Measurements from ENCODE around the gene GPALPP1.
"Not testable (repeated sequence)": the region's sequence is repeated elsewhere in the genome, so short reads cannot be mapped to it uniquely, and the experiment has no call there.

GPALPP1 gene

DNA sequence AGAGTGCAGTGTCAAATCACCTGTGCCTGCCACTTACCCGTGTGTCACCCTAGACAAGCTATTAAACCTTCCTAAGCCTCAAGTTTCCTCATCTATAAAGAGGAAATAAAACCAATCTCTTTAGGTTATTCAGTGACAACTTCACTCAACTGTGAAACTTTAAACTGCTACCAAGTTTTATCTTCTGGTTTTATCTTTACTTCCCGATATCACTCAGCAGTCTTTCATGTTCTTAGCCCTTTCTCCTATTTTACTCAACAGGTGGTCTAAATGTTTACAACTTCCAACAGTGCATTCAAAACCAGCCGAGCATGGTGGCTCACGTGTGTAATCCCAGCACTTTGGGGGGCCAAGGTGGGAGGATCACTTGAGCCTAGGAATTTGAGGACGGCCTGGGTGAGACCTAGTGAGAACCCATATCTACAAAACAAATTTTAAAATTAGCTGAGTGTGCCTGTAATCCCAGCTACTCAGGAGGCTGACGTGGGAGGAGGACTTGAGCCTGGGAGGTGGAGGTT is 59.6 kb downstream of the GPALPP1 start:
- Histone ChIP-seq H3K9ac (no peak overlapping the region; a peak in 1 of 22 replicates), H3K27ac (no peak overlapping the region; a peak in 1 of 22 replicates), H3K4me2 (peak overlapping the region in 8 of 11 experiments; percentile 7 to 44 (median 13); a peak in 8 of 22 replicates)

DNA sequence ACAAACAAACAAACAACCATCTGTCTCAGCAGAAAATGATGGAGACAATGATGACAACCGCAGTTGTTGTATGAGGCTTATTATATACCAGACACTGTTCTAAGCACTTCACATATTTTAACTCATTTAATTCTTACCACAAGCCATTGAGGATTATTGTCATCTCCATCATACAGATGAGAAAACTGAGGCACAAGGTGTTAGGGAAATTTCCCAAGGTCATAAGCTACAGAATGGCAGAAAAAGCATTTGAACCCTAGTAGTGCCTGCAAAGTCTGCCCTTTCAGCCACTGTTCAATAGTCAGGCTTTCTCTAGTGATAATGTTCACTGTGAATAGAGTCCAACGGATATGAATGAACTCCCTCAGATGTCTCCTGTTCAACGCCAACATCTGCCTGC is 60.1 kb downstream of the GPALPP1 start:
- peak overlapping the region in 1 of 11 experiments; percentile 44; a peak in 2 of 22 replicates for H3K4me2 ChIP-seq
- H3K4me3 ChIP-seq: no peak overlapping the region
- no peaks in the 10 kb centered on the region for H3K27me3 ChIP-seq
- H3K9me3 ChIP-seq (replicated peaks in 1 of 11): no peaks in the 10 kb centered on the region
- no peaks in the 10 kb centered on the region for H4K20me1 ChIP-seq
- H3K27ac ChIP-seq: no peak overlapping the region
- no peaks in the 10 kb centered on the region for H3K36me3 ChIP-seq
- no peak for TF ChIP-seq Cebpa-rat (IDR thresholded peaks at IDR 0.05)
- peaks cover 7 to 30% (median 16%) of the 10 kb centered on the region in 10 experiments; a peak in 17 of 20 replicates for H3K4me1 ChIP-seq
- no peak overlapping the region for H3K9ac ChIP-seq

More for the DNA sequence above, 59.6 kb downstream of the GPALPP1 start:
- no peak overlapping the region for H3K4me3 ChIP-seq
- no peaks in the 10 kb centered on the region for H3K27me3 ChIP-seq
- TF ChIP-seq Cebpa-rat (IDR thresholded peaks at IDR 0.05): no peak
- no peaks in the 10 kb centered on the region for H4K20me1 ChIP-seq
- H3K36me3 ChIP-seq: no peaks in the 10 kb centered on the region
- peaks cover 7 to 30% (median 16%) of the 10 kb centered on the region in 10 experiments; a peak in 17 of 20 replicates for H3K4me1 ChIP-seq
- H3K9me3 ChIP-seq (replicated peaks in 1 of 11): no peaks in the 10 kb centered on the region

DNA sequence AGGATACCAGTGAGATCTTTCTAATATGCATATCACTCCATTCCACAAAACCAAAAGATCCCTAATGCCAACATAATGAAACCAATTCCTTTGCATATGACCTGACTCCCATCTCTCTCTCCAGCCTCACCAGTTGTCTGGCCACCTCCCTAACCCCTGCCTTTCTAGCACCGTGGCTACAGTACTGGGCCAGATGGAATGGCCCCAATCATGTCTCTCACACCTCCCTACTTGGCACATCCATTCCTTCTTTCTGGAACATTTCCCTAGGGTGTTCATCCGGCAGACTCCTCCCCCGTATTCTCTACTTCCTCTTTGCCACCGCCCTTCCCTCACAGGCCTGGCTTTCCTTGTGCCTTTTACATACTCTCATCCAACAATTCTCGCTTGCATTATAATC is 62.0 kb downstream of the GPALPP1 start:
- Histone ChIP-seq H3K9me3 (replicated peaks in 1 of 11) (no peaks in the 10 kb centered on the region), H3K27ac (no peak overlapping the region), H3K4me3 (no peak overlapping the region), H4K20me1 (no peaks in the 10 kb centered on the region), H3K4me2 (peak overlapping the region in 5 of 11 experiments; percentile 11 to 33 (median 29); a peak in 5 of 22 replicates), H3K27me3 (no peaks in the 10 kb centered on the region), H3K36me3 (no peaks in the 10 kb centered on the region), H3K4me1 (peaks cover 7 to 48% (median 30%) of the 10 kb centered on the region in 10 experiments; a peak in 19 of 20 replicates), H3K9ac (no peak overlapping the region)
- TF ChIP-seq Cebpa-rat (IDR thresholded peaks at IDR 0.05): no peak

DNA sequence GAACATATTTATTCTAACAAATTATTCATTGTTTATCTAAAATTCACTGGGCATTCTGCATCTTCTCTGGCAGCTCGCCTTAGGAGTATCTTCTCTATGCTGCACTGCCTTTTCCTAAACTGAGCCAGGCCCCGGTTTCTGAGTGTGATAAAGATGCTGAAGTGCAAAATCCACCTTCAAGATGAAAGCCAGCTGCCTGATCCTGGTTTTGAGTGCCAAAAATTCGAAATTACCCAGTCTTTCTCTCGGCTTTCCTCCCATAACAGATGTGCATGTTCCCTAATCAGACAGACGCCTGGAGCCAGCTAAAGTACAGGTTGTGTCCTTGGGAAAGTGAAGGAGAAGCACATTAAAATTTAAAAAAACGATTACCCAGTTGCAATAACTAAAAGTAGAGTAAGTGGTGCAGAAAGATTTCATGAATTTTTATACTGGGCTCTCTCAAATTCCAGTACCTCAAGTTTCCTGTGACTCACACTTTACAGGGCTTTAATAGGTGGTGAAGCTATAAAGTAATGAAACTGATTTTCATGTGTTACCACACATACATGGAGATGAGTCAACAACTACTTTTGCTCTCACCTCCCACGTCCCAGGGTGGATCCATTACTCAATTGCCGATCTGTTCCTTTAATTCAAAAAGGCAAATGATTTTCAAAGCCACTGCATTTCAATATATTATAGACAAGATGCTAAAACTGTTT is 66.0 kb downstream of the GPALPP1 start:
- Histone ChIP-seq H3K9ac (no peak overlapping the region; a peak in 1 of 22 replicates), H3K9me3 (replicated peaks in 1 of 11) (0 out of 22 replicates have a peak, but pooled peaks cover 0 to under 1% (median 0%) of the 10 kb centered on the region in 11 experiments), H3K27me3 (no peaks in the 10 kb centered on the region), H4K20me1 (no peaks in the 10 kb centered on the region), H3K4me3 (no peak overlapping the region), H3K4me1 (peaks cover 4 to 31% (median 21%) of the 10 kb centered on the region in 10 experiments; a peak in 16 of 20 replicates), H3K27ac (peak overlapping the region in 6 of 11 experiments; percentile 6 to 63 (median 44); a peak in 11 of 22 replicates), H3K4me2 (peak overlapping the region in 7 of 11 experiments; percentile 24 to 62 (median 47); a peak in 13 of 22 replicates), H3K36me3 (no peaks in the 10 kb centered on the region)
- no peak for TF ChIP-seq Cebpa-rat (IDR thresholded peaks at IDR 0.05)

DNA sequence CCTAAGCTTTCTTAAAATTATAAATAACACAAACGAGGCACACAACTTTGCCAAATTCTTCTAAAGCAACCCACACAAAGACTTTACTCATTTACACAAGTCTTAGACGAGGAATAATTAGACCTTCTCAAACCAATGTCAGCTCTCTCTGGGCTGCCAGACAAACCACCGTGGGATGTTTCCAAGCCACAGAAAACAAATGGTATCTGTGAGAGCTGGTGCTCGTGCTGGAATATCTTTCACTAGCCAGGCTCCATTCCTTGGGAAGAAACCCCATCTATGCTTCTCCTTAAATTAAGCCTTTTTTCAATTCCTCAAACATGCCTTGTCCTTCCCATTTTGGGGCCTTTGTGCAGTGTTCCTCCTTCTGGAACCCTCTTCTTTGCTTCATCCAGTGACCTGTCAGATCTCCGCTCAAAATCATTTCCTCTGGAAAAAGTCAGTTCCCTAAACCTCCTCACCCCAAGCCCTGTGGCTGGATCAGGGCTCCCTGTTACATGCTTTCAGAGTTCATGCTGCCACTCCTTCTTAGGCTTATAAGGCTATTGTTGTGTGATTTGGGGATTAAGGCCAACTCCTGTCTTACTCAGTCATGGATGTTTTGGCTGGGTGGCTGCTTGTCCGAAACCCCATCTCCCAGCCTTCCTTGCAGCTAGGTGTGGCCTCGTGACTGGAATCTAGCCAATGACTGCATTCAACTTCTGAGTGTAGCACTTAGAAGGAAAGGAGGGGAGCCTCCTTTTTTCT is 66.7 kb downstream of the GPALPP1 start:
- Histone ChIP-seq H4K20me1 (no peaks in the 10 kb centered on the region), H3K4me3 (no peak overlapping the region), H3K9me3 (replicated peaks in 1 of 11) (0 out of 22 replicates have a peak, but pooled peaks cover 0 to 5% (median 0%) of the 10 kb centered on the region in 11 experiments), H3K4me1 (peaks cover 0 to 30% (median 19%) of the 10 kb centered on the region in 10 experiments; a peak in 15 of 20 replicates), H3K36me3 (no peaks in the 10 kb centered on the region), H3K9ac (no peak overlapping the region), H3K27me3 (no peaks in the 10 kb centered on the region), H3K27ac (peak overlapping the region in 7 of 11 experiments; percentile 6 to 63 (median 36); a peak in 13 of 22 replicates), H3K4me2 (peak overlapping the region in 8 of 11 experiments; percentile 9 to 62 (median 42); a peak in 14 of 22 replicates)
- no peak for TF ChIP-seq Cebpa-rat (IDR thresholded peaks at IDR 0.05)

DNA sequence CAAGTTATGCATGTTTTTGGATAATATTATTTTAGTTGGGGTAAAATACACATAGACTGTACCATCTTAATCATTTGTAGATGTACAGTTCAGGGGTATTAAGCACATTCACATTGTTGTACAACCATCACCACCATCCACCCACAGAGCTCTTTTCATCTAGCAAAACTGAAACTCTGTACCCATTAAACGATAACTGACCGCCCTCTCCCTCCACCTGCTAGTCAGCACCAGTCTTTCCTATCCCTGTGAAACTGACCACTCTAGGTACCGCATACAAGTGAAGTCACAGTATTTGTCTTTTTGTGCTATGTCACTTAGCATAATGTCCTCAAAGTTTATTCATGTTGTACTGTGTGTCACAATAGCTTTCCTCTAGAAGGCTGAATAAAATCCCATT is 70.7 kb downstream of the GPALPP1 start:
- H3K9ac ChIP-seq: no peak overlapping the region
- no peaks in the 10 kb centered on the region for H3K27me3 ChIP-seq
- H3K27ac ChIP-seq: no peak overlapping the region
- H3K4me1 ChIP-seq: peaks cover 0 to 25% (median 14%) of the 10 kb centered on the region in 10 experiments; a peak in 15 of 20 replicates
- no peaks in the 10 kb centered on the region for H4K20me1 ChIP-seq
- no peak overlapping the region for H3K4me2 ChIP-seq
- 0 out of 22 replicates have a peak, but pooled peaks cover 0 to 5% (median 0%) of the 10 kb centered on the region in 11 experiments for H3K9me3 ChIP-seq (replicated peaks in 1 of 11)
- H3K4me3 ChIP-seq: no peak overlapping the region
- H3K36me3 ChIP-seq: no peaks in the 10 kb centered on the region
- no peak for TF ChIP-seq Cebpa-rat (IDR thresholded peaks at IDR 0.05)

DNA sequence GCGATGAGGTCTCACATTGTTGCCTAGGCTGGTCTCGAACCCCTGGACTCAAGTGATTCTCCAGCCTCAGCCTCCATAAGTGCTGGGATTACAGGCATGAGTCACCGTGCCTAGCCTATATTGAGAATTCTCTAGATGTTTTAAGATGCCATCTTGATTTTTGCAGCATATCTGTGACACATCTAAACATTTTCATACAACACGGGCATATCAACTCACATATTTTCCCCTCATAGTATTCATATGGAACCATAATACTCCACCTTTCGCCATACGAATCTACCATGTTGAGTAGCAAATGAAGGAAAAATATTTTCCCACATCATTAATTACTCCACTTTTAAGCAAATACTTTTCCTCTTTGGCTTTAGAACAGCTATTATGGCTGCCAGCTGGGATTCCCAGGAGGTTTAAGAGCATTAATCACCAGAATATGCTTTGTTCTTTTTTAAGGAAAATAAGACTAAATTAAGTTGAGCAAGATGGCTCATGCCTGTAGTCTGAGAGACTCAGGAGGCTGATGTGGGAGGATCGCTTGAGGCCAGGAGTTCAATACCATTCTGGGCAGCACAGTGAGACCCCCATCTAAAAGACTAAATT is 74.0 kb downstream of the GPALPP1 start:
- Histone ChIP-seq H3K9me3 (replicated peaks in 1 of 11) (0 out of 22 replicates have a peak, but pooled peaks cover 0 to 5% (median 0%) of the 10 kb centered on the region in 11 experiments), H3K4me1 (peaks cover 5 to 33% (median 11%) of the 10 kb centered on the region in 10 experiments; a peak in 19 of 20 replicates), H4K20me1 (no peaks in the 10 kb centered on the region), H3K27ac (no peak overlapping the region), H3K36me3 (no peaks in the 10 kb centered on the region), H3K27me3 (no peaks in the 10 kb centered on the region), H3K4me3 (no peak overlapping the region), H3K4me2 (no peak overlapping the region), H3K9ac (no peak overlapping the region)
- TF ChIP-seq Cebpa-rat (IDR thresholded peaks at IDR 0.05): no peak

DNA sequence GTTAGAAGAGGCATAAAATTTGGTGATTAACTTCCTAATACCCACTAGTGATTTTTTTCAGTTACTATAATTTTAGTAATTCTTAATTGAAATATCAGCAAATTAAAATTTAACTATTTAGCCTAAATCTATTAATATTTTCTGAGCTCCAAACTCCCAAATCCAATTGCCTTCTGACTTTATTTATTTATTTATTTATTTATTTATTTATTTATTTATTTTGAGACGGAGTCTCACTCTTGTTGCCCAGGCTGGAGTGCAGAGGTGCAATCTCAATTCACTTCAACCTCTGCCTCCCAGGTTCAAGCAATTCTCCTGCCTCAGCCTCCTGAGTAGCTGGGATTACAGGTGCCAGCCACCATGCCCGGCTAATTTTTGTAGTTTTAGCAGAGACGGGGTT is 74.6 kb downstream of the GPALPP1 start:
- not testable (repeated sequence) for H3K9ac ChIP-seq, H4K20me1 ChIP-seq, H3K4me3 ChIP-seq

More for the DNA sequence above, 74.6 kb downstream of the GPALPP1 start:
- H3K4me1 ChIP-seq: peaks cover 11 to 34% (median 16%) of the 10 kb centered on the region in 10 experiments; a peak in 19 of 20 replicates
- not testable (repeated sequence) for H3K4me2 ChIP-seq; H3K27me3 ChIP-seq; H3K9me3 ChIP-seq (replicated peaks in 1 of 11); H3K36me3 ChIP-seq; H3K27ac ChIP-seq

Data from BLaER1 treated with 17β-estradiol and CSF1 and Interleukin-3, amounts not matched to agents 10 nM and 100 nM (cell line).